ENCODE measurements around the gene CPNE2. TPM values are rescaled to one million over a fixed set of nuclear protein-coding genes. Genes with fewer than 3 reads are reported as not detected.

CPNE2 gene
- total RNA-seq = 57.4 and 62.7 TPM in 2 replicates

GRCh38 chr16:57091975-57092785 is at the start of gene CPNE2:
Gene CPNE2, plus strand, starts transcription at chr16:57092583. Its CDS starts 18,160 bp downstream, at chr16:57110743.

GRCh38 chr16:57185945-57186871 is 93.8 kb downstream of the CPNE2 start, which contains the start of the genes PSME3IP1 and RSPRY1:
Gene PSME3IP1, minus strand, starts transcription at chr16:57186039. Its CDS starts 12,185 bp downstream, at chr16:57173854.
Gene RSPRY1, plus strand, starts transcription at chr16:57186329. Its CDS starts 18,330 bp downstream, at chr16:57204659.

Other genes starting within 250 kb of the CPNE2 start
- not detected in 2 replicates for gene SLC12A3, start 227.4 kb upstream of the CPNE2 start, total RNA-seq
- 62.1 and 67.3 TPM in 2 replicates for gene HERPUD1, start 160.4 kb upstream of the CPNE2 start, total RNA-seq
- gene CETP, start 130.6 kb upstream of the CPNE2 start, total RNA-seq = 0.13 and 0.43 TPM in 2 replicates
- gene NLRC5, start 103.0 kb upstream of the CPNE2 start, total RNA-seq = 18.0 and 21.4 TPM in 2 replicates
- 90.6 and 98.8 TPM in 2 replicates for gene PSME3IP1, start 93.5 kb downstream of the CPNE2 start, total RNA-seq
- gene RSPRY1, start 93.7 kb downstream of the CPNE2 start, total RNA-seq = 93.6 and 98.6 TPM in 2 replicates
- 127 and 145 TPM in 2 replicates for gene ARL2BP, start 152.7 kb downstream of the CPNE2 start, total RNA-seq
- 1.4 and 2.0 TPM in 2 replicates for gene PLLP, start 192.1 kb downstream of the CPNE2 start, total RNA-seq

Data from thoracic aorta endothelial cell (primary cell).